Gastrocnemius medialis (tissue), 4 donors: ENCODE data around the gene TSEN2. TPM values are rescaled to one million over a fixed set of nuclear protein-coding genes. Genes with fewer than 3 reads are reported as not detected.

Experiments
- ATAC-seq, 2 donors: fragments of 150-250 bp; one replicate each; pipeline ENCODE4 v1.9.1; 2016
- DNase-seq, 2 donors: peaks; one replicate each; pipeline ENCODE4 v3.0.0-alpha.2; 2019
- H3K27ac ChIP-seq, 4 donors: fragments of 200-600 bp; sonication (generic); 1 replicate in 1 of 4; 2 replicates in 3 of 4; pipeline ENCODE4 v1.5.1; 2016 to 2018; ENCODE audit warnings: mild to moderate bottlenecking in 2 of 4, moderate library complexity in 1 of 4
- H3K27me3 ChIP-seq, 3 donors: fragments of 200-600 bp; sonication (generic) in 2 of 3; 1 replicate in 1 of 3; 2 replicates in 2 of 3; pipeline versions ENCODE4 v1.5.1 to v1.6.0; 2016 to 2019; ENCODE audit warnings: mild to moderate bottlenecking in 1 of 3, moderate library complexity in 1 of 3
- H3K36me3 ChIP-seq, 2 donors: fragments of 200-600 bp; sonication (generic) in 1 of 2; one replicate each; pipeline ENCODE4 v1.5.1; 2017 to 2018
- H3K4me1 ChIP-seq, 2 donors: fragments of 200-600 bp; sonication (generic) in 1 of 2; one replicate each; pipeline ENCODE4 v1.5.1; 2016 to 2017; ENCODE audit warnings: mild to moderate bottlenecking in 2 of 2
- H3K4me3 ChIP-seq, 4 donors: fragments of 200-600 bp; sonication (generic) in 3 of 4; 1 replicate in 1 of 4; 2 replicates in 3 of 4; pipeline ENCODE4 v1.5.1; 2016 to 2019; ENCODE audit warnings: mild to moderate bottlenecking in 2 of 4
- H3K9me3 ChIP-seq, 3 donors: fragments of 200-600 bp; sonication (generic) in 2 of 3; 1 replicate in 1 of 3; 2 replicates in 2 of 3; pipeline ENCODE4 v1.5.1; 2016 to 2019
- CTCF ChIP-seq, 5 experiments: fragments of 450-650 bp in 3 of 5; fragments of 200-600 bp in 2 of 5; sonication (generic) in 2 of 5; IDR thresholded peaks in 4 of 5; conservative IDR thresholded peaks in 1 of 5; 1 replicate in 4 of 5; 2 replicates in 1 of 5; pipeline ENCODE4 v1.5.1; 2016 to 2019; ENCODE audit warnings: antibody characterized with exemption in 5 of 5, mild to moderate bottlenecking in 3 of 5, moderate library complexity in 3 of 5
- POLR2A ChIP-seq, 2 donors: fragments of 450-650 bp; IDR thresholded peaks; one replicate each; pipeline ENCODE4 v1.6.1; 2017; ENCODE audit warnings: antibody characterized with exemption in 2 of 2, mild to moderate bottlenecking in 2 of 2, moderate library complexity in 2 of 2
- in situ Hi-C, 4 donors: fragments of 200-750 bp; cut with MboI; loops; one replicate each; pipeline versions ENCODE4 v1.15.0 to v1.8.0; 2017; ENCODE audit warnings: low sequenced_read_pairs in 4 of 4
- intact Hi-C: fragments of 100-400 bp; cut with DNase I; formaldehyde crosslinking; loops from one replicate; pipeline ENCODE4 v1.15.1; 2023; ENCODE audit warnings: low total_unique reads
- total RNA-seq, 4 donors: library from RNA; depleted of rRNA; stranded (reverse); fragments of >200 nt; gene quantifications; one replicate each; pipeline versions ENCODE4 v1.1.0 to v1.2.3, GENCODE V29; 2016

The TSEN2 gene
- total RNA-seq, 4 donors from 2014 or later = 10.7 to 19.5 (median 12.0) TPM

- no peaks in the 10 kb centered on the region for H3K27me3 ChIP-seq
- intact Hi-C loops = no loop called here
- no peak overlapping the region for H3K4me3 ChIP-seq
- peak overlapping the region; percentile 29 to 52 (median 46) for H3K27ac ChIP-seq
- ATAC-seq (peak in 1 of 2 donors; percentile 36), DNase-seq (peak in 1 of 2 donors; percentile 36)
- in situ Hi-C loops = no loop called here
- no peaks in the 10 kb centered on the region for H3K36me3 ChIP-seq
- H3K9me3 ChIP-seq = no peaks in the 10 kb centered on the region
- peaks cover 0 to 8% of the 10 kb centered on the region in 2 donors for H3K4me1 ChIP-seq
- TF ChIP-seq CTCF (IDR thresholded peaks at IDR 0.05 in 4 of 5, conservative IDR thresholded peaks at IDR 0.05 in 1 of 5) (no peak), POLR2A (IDR thresholded peaks at IDR 0.05) (no peak)
These were observed 21.9 kb upstream of the TSEN2 start for GRCh38 chr3:12462159-12462947.

GRCh38 chr3:12463686-12464085, 20.6 kb upstream of the TSEN2 start:
- DNase-seq (no peak), ATAC-seq (no peak)
- no peaks in the 10 kb centered on the region for H3K36me3 ChIP-seq
- TF ChIP-seq CTCF (IDR thresholded peaks at IDR 0.05 in 4 of 5, conservative IDR thresholded peaks at IDR 0.05 in 1 of 5) (no peak), POLR2A (IDR thresholded peaks at IDR 0.05) (no peak)
- peaks cover 0 to 8% of the 10 kb centered on the region in 2 donors for H3K4me1 ChIP-seq
- no peak overlapping the region for H3K4me3 ChIP-seq
- intact Hi-C loops = no loop called here
- H3K9me3 ChIP-seq = no peaks in the 10 kb centered on the region
- no peak overlapping the region for H3K27ac ChIP-seq
- no peaks in the 10 kb centered on the region for H3K27me3 ChIP-seq
- in situ Hi-C loops = no loop called here

- Histone ChIP-seq H3K4me1 (peaks cover 0 to 8% of the 10 kb centered on the region in 2 donors), H3K27ac (no peak overlapping the region), H3K9me3 (no peaks in the 10 kb centered on the region), H3K4me3 (no peak overlapping the region), H3K36me3 (no peaks in the 10 kb centered on the region), H3K27me3 (no peaks in the 10 kb centered on the region)
- in situ Hi-C loops = no loop called here
- DNase-seq = no peak
- intact Hi-C loops = no loop called here
- TF ChIP-seq CTCF (IDR thresholded peaks at IDR 0.05 in 4 of 5, conservative IDR thresholded peaks at IDR 0.05 in 1 of 5) = no peak
- no peak for TF ChIP-seq POLR2A (IDR thresholded peaks at IDR 0.05)
- no peak for ATAC-seq
These were observed 20.1 kb upstream of the TSEN2 start for GRCh38 chr3:12464181-12464580.

- H3K4me1 ChIP-seq = peaks cover 0 to 8% of the 10 kb centered on the region in 2 donors
- no peak overlapping the region for H3K27ac ChIP-seq
- H3K9me3 ChIP-seq = no peaks in the 10 kb centered on the region
- H3K4me3 ChIP-seq = no peak overlapping the region
- TF ChIP-seq POLR2A (IDR thresholded peaks at IDR 0.05) (no peak), CTCF (IDR thresholded peaks at IDR 0.05 in 4 of 5, conservative IDR thresholded peaks at IDR 0.05 in 1 of 5) (no peak)
- intact Hi-C loops (no loop called here), in situ Hi-C loops (no loop called here)
- no peaks in the 10 kb centered on the region for H3K36me3 ChIP-seq
- no peaks in the 10 kb centered on the region for H3K27me3 ChIP-seq
- DNase-seq (no peak), ATAC-seq (no peak)
These were observed 19.0 kb upstream of the TSEN2 start for GRCh38 chr3:12465151-12465835.
